HTERT RPE-1 (cell line): ENCODE data around the gene ACTL8.

Experiments
- in situ Hi-C: fragments of 300-500 bp; cut with MboI; formaldehyde crosslinking; loops from 4 replicates; pipeline ENCODE4 v1.14.3; 2020; ENCODE audit warnings: low sequenced_read_pairs

The ACTL8 gene

DNA sequence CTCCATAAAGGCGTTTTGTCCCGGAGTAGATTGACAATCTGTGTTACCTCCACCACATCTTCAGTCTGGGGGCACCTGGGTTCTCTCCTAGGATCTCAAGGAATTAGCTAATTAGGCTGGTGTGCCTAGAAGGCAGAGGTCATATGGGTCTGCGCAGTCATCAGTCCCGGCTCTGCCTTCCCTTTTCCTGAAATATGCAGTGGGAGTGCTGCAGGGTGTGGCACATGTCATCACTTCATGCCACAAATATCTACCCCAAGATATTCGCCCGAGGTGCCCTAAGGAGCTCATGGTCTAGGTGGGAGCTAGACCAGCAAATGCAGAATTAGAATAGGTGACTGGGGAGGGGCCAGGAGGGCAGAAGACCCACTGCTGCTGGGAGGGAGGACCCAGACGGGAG is 42.9 kb downstream of the ACTL8 start:
- in situ Hi-C loops: no loop called here

DNA sequence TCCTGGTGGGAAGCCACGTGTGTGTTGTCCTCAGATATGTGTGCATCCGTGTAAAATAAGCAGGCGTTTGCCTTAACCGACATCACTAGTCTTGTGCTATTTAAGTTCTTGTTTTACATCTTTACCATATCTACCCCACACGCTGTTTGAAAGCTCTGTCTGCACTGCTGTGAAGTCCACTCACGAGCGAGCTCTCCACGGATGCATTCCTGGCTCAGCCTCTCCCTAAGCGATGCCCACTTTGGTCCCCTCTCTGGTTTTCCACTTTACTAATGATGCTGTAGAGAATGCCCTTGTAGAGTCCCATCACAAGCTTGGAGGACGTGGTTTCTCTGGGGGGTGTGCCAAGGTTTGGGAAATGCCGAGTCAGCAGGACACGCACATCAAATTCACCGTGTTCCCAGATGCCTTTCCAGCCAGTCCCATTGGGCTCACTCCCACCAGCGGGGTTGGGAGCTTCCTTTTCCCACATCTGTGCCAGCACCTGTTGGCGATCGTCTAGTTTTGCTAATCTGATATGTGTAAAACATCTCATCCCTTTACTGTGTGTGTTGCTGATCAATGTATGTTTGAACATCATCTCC is 43.8 kb downstream of the ACTL8 start:
- in situ Hi-C loops: no loop called here

DNA sequence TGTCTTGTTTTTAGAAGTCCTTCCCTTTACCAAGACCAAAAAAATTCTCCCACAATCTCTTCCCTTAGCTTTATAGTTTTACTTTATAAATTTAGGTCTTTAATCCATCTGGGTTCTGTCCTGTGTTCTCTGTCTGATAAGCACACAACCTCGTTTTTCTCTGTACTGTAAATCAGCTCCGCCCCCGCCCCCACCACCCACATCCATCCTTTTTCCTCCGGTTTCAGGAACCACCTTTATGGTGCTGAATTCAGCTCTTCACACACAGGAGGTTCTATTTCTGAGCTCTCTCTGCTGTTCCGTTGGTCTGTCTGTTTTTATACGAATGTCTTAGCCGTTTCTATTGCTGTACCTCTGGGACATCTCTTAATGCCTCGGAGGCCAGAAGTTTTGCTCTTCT is 44.5 kb downstream of the ACTL8 start:
- in situ Hi-C loops: no loop called here

DNA sequence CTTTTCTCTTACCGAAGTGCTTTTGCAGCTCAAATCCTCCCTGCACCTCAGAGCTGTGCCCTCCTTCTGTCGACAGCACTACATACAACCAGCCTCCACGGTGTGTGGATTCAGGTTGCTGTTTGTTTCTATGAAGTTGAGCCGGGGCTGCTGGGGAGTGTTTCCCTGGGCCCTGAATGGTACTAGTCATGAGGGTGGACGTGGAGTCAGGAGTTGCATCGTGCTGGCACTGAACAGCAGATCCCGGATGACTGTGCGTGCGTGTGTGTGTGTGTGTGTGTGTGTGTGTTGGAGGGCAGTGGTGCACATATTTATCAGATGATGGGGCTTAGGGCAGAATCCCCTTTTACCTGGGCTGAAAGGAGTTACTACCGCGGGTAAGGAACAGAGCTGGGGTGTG is 47.0 kb downstream of the ACTL8 start:
- in situ Hi-C loops: no loop called here

DNA sequence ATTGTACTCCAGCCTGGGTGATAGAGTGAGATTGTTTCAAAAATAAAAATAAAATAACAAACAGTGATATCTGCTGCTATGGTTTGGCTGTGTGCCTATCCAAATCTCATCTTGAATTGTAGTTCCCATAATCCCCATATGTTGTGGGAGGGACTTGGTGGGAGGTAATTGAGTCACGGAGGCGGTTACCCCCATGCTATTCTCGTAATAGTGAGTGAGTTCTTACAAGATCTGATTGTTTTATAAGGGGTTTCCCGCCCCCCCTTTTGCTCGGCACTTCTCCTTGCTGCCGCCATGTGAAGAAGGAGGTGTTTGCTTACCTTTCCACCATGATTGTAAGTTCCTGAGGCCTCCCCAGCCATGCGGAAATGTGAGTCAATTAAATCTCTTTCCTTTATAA is 47.8 kb downstream of the ACTL8 start:
- in situ Hi-C loops: no loop called here

DNA sequence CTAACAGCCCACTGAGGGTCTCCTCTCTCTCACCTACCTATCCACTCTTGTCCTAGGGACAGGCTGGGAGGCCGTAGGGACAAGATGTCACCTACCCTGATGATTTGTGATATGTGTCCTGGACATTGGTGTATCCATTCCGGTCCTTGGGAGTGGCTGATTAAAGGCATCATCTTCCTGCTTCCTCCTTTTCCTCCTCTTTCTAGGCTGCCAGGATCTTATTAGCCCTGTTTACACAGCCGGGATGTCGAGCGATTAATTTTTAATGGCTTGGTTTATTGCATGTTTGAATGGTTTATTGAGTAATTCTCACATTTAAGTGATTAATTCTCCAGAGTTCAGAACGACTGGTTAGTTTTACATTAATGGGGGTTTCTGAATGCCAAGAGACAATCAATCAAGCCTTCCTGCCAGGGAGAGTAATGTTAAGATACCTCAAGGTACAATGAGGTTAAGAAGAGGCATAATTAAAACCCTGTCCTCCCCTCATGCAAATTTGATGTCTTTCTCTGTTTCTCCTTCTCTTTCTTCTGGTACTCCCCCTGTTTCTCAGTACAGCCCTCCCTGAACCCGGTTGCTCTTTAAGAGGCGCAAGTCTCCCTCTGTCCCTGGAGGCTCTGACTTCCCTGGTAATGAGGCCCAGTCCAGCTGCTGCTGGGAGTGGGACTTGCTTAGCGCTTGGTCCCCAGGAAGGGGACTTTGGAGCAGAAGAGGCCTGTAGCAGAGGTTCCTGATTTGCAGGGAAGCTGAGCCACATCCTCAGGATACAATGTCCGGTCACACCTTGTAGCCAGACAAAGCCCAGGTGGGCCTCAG is 50.9 kb downstream of the ACTL8 start:
- in situ Hi-C loops: no loop called here

DNA sequence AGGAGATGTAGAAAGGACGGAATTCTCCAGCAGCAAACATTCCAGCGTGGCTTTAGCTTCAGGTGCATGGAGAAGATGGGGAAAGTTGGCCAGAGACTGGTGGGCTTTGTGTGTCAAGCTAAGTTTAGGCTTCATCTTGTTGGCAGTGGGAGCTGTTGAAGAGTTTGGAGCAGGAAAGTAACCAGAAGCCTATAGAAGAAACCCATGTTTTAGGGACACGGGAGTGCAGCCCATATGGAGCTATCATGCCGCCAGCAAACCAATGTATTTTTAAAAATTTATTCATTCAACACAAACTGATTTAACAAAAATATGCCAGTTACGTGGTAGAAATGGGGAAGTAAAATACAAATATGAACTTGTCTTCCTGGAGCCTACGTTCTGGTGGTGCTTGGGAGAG is 53.7 kb downstream of the ACTL8 start:
- in situ Hi-C loops: no loop called here

DNA sequence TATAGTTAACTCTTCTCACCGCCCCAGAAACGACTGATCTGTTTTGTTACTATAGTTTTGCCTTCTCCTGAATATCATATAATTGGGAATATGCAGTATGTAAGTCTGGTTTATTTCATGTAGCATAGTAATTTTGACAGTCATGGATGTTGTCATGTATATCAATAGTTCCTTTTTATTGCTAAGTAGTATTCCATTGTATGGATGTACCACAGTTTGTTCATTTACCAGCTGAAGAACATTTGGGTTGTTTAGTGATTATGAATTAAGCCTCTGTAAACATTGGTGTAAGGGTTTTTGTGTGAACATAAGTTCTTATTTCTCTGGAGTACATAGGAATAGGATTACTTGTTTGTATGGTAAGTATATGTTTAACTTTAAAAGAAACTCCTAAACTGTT is 55.5 kb downstream of the ACTL8 start:
- in situ Hi-C loops: no loop called here

DNA sequence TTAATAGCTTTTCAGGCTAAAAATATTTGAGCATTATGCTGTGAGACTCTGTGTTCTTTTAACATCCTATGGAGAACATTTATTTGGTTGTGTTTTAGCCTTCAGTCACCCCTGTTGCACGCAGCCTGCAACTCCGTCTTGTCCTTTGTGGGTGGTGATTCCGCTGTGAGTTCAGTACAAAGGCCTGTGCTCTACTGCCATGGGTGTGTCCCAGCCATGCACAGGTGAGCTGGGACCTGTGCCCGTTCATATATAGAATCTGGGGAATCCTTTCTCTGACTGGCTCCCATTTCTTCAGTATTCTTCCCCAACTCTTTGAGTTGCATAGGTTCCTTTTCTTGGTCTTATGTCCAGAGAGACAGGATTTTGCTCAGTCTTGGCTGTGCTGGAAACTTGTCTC is 61.4 kb downstream of the ACTL8 start:
- in situ Hi-C loops: no loop called here

DNA sequence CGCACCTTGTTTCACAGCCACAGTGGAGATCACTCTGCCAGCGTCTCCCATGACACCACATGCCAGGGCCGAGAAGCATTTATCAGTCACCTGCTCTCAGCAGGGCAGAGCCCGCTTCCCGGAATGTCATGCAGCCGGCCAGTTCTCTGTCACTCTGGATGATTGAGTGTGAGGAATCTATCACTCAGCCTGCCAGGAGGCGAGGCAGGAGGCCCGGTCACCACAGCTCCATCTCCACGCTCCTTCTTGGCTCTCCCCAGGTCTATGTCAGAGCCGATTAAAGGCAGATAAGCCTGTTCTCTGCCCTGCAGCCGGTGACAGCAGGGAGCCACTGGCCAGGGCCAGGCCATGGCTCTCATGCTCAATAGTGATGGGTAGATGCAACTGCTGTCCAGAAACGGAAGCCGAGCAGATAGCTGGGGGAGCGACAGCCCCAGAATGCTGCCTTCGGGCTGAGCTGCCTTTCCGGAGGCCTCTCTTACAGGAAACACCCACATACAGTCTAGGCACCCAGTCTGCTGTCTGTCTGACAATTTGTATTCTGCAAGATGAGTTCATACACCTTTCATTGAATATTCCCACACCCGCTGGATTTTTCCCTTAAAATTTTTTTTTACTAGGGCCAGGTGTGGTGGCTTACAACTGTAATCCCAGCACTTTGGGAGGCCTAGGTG is 64.1 kb downstream of the ACTL8 start:
- in situ Hi-C loops: no loop called here

DNA sequence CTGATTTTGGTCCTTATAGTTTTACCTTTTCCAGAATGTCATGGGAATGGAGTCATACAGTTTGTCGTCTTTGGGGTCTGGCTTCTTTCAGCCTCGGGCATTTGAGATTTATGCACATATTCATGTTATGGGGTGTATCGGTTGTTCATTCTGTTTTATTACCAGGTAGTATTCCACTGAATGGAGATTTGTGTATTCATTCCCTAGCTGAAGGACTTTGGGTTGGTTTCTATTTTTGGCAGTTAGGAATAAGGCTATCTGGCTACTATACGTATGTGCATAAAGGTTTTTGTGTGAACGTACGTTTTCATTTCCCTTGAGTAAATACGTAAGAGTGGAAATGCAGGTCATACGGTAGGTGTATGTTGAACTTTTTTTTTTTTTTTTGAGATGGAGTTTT is 65.1 kb downstream of the ACTL8 start:
- in situ Hi-C loops: no loop called here

DNA sequence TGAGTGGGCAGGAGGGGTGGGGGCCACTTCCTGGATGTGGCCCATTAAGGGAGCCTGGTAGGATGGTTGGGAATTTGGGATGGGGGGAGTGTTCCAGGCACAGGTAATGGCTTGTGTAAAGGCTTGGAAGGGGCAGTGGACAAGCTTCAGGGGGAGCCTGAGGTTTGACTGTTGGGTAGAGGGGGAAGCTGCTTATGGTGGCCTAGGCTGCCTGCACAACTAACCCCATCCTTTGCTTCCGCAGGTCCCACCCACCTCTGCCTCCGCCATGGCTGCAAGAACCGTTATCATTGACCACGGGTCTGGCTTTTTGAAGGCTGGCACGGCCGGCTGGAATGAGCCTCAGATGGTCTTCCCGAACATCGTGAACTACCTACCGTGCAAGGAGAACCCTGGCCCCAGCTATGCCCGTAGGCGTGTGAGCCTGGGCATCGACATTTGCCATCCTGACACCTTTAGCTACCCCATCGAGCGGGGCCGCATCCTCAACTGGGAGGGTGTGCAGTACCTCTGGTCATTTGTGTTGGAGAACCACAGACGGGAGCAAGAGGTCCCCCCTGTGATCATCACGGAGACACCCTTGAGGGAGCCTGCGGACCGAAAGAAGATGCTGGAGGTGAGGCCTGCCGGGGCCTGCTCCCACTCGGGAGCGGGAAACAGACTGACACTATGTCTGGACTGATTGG is 67.8 kb downstream of the ACTL8 start:
- in situ Hi-C loops: no loop called here

DNA sequence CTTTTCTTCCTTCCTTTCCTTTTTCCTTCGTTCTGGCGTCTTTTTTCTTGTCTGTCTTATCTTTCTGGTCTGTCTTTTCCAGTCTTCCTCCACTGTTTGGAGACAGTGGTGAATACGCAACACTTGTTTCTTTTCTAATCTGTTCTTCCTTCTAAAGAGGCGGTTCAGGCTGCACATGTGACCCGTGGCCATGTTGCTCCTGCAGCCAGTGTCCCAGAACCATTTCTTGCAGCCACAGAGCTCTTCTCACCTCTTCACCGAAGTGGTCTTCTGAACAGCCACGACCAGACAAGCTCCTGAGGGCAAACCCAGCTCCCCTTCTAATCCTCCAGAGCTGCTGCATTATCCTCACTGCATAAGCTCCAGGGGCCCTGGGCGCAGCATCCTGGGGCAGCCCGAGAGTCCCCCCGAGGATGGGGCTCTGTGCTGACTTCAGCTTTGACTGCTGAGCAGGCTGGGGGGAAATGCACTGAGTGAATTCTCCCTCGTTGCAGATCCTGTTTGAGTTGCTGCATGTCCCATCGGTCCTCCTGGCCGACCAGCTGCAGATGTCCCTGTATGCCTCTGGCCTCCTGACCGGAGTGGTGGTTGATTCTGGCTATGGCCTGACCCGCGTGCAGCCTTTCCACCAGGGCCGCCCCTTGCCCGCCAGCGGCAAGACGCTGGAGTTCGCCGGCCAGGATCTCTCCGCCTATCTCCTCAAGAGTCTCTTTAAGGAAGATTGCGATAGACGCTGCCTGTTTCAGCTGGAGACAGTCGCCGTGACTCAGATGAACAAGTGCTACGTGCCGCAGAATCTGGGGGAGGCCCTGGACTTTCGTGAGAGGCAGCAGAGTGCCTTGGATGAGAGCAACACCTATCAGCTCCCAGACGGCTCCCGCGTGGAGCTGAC is 70.4 kb downstream of the ACTL8 start:
- in situ Hi-C loops: no loop called here

DNA sequence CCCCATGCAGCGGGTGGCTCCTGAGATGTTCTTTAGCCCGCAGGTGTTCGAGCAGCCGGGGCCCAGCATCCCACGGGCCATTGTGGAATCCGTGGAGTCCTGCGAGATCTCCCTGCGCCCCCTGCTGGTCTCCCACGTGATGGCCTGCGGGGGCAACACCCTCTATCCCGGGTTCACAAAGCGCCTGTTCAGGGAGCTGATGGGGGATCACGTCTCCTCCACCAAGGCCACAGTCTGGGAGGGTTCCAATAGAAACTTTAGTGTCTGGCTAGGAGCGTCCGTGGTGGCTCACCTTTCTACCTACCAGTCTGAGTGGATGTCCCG is 71.0 kb downstream of the ACTL8 start:
- in situ Hi-C loops: no loop called here

DNA sequence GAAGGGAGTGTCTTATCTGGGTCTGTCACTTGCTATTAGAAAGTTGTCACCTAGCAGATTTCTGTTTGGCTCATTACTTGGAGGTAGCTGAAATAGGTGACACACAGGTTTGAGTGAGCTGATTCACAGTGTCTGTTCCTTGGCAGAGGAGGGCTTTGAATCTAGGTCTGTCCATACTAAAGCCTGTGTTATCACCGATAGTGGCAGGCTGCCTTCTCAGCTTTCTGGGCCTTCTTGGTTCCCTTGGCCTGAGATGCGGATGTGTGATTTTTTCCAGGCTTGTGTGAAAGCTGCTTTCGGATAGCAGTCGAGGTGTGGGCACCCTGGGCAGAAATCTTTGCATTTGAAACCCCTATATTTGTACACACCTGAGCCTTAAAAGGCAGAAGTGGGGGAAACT is 73.9 kb downstream of the ACTL8 start:
- in situ Hi-C loops: no loop called here

DNA sequence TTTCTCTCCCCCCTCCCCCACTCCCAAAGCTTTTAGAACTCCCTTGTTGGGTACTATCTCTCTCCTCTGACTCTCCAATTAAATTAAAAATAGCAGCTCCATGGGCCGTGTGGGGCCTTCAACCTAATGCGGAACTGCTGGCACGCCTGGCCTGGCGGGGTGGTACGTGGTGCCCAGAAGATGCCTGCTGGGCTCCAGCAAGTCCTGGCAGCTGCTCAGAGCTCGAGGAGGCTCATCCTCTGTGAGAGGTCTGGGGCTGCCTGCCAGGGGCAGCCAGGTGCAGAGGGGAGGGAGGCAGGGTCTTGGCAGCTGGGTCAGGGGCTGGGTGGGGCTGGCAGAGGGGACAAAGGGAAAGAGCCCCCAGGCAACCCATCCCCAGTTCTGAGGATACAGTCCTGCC is 74.4 kb downstream of the ACTL8 start:
- in situ Hi-C loops: no loop called here

DNA sequence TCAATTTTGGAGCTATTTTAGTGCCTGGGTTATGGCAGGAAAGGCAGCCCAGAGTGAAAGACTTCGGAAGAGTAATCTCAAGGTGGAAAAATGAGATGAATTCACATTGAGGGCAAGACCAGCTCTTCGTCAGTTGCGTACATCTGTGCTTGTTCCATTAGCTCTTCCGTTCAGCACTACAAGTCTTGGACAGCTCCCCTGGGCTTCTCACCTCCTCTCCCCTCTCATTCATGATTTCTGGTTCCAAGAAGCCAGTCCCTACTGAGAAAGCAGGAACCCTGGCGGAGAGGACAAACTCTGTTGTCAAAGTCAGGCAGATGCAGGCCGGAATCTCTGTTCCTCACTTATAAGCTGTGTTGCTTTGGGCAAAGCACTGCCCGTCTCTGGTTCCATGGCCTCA is 76.5 kb downstream of the ACTL8 start:
- in situ Hi-C loops: no loop called here

DNA sequence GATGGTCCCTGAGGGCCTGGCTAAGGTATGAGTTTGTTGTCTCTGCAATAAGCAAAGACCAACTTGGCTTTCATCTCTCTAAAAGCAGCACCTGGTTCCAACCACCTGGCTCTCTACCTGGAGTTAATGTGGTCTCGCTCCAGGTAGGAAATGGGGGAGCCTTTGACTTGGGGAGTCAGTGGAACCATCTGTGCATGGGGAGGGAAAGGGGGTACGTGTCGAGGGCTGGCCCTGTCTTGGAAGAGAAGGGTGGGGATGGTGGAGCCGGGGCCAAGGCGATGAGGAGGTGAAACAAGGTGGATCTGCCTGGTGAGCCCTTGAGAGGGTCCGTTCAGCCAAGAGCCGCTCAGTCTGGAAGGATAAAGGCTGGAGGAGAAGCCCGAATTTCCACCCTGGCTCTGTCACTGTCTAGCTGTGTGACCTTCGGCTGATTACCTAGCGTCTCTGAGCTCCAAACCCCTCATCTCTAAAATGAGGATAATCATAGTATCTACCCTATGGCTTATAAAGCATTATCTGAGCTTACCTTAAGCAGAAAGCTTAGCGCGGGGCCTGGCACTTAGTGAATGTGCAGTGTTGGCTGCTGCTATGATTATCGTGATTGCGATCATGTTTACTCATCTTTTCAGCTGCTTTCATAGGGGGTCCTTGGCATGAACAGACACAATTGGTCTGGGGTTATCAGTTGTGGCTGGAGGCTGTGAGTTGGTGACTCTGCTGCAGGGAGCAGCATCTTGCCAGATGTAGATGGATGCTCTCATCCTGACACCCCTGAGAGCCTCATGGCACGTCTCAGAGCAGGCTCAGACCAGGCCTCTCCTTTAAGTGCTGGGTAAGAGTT is 78.7 kb downstream of the ACTL8 start:
- in situ Hi-C loops: no loop called here

DNA sequence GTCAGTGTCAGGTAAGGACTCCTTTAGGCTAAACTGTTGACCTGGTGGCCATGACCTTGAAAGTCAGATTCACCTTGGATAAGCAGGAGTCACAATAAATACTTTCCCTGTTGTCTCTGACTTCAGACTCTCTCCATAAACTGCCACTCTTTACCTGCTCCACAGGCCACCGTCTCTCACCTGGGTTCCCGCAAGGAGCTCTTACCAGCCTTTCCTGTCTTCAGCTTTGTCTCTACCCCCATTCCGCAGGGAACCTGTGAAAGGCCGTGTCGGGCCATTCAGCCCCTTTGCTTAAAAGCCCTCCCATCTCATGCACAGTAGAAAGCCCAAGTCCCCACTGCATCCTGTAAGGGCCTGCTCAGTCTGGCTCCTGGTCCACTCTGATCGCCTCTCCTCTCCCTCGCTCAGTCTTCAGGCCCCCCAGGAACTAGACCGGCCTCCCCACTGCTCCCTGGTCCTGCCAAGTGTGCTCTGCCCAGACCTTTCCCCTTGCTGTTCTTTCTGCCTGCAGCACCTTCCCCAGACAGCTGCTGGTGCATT is 79.5 kb downstream of the ACTL8 start:
- in situ Hi-C loops: no loop called here
